ENCODE results near the gene SPATA25.
"Not testable (repeated sequence)": the region's sequence is repeated elsewhere in the genome, so short reads cannot be mapped to it uniquely, and the experiment has no call there.

The SPATA25 gene

GRCh38 chr20:45913116-45913515 lies 25.7 kb upstream of the SPATA25 start:
- DNase-seq = no peak

DNA sequence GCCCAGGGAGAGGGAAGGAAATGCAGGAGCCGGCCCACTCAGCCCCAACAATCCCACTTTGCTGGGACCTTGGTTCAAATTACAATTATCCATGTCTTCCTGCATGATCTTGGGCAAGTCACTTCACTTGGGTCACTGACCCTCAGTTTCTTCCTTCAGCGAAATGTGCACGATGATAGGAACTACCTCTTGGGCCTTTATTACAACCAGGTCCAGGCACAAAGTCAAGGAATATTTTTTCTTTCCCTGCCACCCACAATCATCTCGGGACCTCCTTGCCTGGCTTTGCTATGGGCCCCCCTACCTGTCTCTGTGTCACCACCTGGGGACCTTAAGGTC lies 24.9 kb upstream of the SPATA25 start:
- no peak for DNase-seq

GRCh38 chr20:45911486-45912343 lies 24.3 kb upstream of the SPATA25 start, which contains the start of gene PLTP:
Gene PLTP (minus strand): TSS chr20:45912155. CDS start chr20:45911452, 703 bp downstream.
- DNase-seq = peak in 1 of 2 donors; percentile 19

DNA sequence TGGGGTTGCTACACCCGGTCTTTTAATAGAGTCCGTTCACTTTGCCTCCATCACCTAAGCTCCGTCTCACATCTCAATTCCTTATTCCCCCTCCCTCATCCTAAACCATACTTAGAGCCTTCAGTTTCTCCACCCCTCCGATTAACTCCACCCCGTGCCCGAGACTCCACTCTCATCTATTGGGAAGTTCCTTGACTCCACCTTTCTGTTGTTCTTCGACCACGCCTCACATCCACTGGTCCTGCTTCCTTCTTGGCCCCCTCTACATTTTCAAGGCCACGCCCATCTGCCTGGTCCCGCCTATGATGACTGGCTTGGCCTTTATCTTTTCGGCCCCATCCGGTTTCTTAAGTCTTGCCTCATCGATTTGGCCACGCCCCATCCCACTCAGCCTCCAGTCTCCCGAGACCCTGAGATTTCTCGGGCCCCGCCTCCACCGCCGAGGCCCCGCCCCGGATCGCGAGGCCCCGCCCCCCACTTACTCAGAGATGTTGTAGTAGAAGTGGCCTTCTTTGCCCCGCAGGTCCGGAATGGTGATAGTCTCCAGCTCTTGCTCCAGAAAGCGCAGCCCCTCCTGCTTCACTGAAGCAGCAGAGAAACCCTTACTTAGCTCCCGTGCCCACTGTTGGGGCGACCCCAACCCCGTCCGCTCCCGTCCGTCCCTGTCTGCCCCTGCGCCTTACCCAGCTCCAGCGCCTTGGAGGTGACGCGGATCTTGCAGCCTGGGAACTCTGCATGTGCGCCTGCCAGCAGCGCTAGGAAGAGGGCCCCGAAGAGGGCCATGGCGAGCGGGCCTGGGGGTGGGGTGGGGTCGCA lies 23.5 kb upstream of the SPATA25 start:
- peak; percentile 84 to 86 for DNase-seq

GRCh38 chr20:45909817-45910669 lies 22.6 kb upstream of the SPATA25 start:
- DNase-seq = no peak

DNA sequence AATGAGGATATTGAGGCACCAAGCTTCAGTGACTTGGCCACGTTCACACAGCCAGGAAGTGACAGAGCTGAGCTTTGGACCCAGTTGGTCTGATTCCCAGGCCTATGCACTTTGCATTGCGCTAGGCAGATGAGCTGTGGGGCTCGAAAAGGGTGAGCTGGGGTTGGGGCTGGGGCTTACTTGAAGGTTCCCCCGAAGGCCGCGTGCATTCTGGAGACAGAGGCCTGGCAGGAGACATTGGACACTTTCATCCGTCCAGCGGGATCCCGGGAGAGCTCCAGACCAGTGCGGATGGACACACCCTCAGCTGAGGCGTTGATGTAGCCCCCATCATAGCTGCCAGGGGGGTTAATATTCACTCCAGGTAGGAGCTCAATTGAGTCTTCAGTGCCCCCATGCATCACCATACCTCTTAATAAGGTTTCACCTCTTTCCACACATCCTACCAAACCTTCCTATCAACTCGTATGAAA lies 21.9 kb upstream of the SPATA25 start:
- DNase-seq = no peak

DNA sequence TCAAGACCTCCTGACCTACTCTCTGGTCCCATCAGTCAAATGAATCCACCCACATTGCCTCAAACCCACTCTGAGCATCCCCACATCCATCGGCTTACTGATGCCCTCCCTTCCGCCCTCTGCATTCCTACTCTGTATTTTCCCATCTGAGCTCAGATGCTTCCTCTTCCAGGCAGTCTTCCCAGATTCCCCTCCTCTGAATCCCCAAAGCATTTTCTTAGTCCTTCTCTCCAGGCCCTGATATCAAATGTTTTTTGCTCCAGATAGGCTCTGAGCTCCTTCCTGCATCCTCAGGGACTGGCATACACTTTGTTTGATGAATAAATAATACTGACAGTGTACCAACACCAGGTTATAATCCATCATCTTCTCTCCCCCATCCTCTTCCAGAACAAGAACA lies 20.7 kb upstream of the SPATA25 start:
- DNase-seq = no peak

- no peak for DNase-seq
Measured at GRCh38 chr20:45907219-45907948, 20.0 kb upstream of the SPATA25 start.

- no peak for DNase-seq
Measured at GRCh38 chr20:45905505-45906079, 18.2 kb upstream of the SPATA25 start.

- no peak for DNase-seq
Measured at GRCh38 chr20:45904583-45905504, 17.4 kb upstream of the SPATA25 start.

GRCh38 chr20:45902199-45902701 lies 14.8 kb upstream of the SPATA25 start:
- no peak for DNase-seq

DNA sequence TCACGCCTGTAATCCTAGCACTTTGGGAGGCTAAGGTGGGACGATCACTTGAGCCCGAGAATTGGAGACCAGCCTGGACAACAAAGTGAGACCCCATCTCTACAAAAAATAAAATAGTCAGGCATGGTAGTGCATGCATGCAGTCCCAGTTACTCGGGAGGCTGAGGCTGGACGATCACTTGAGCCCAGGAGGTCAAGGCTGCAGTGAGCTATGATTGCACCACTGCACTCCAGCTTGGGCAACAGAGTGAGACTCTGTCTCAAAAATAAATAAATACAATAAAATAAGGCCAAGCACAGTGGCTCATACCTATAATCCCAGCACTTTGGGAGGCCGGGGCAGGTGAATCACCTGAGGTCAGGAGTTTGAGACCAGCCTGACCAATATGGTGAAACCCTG lies 13.9 kb upstream of the SPATA25 start:
- not testable (repeated sequence) for DNase-seq

- DNase-seq = no peak
Measured at GRCh38 chr20:45899046-45899835, 11.8 kb upstream of the SPATA25 start.

DNA sequence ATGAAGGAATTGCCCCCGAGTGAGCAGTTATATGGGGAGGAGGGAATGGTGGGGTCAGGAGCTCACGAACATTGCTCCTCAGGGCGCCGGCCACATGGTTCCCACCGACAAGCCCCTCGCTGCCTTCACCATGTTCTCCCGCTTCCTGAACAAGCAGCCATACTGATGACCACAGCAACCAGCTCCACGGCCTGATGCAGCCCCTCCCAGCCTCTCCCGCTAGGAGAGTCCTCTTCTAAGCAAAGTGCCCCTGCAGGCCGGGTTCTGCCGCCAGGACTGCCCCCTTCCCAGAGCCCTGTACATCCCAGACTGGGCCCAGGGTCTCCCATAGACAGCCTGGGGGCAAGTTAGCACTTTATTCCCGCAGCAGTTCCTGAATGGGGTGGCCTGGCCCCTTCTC lies 10.9 kb upstream of the SPATA25 start:
- DNase-seq = no peak

- DNase-seq = no peak
Measured at GRCh38 chr20:45897692-45898091, 10.3 kb upstream of the SPATA25 start.

- DNase-seq = no peak
Measured at GRCh38 chr20:45897289-45897688, 9.9 kb upstream of the SPATA25 start.

DNA sequence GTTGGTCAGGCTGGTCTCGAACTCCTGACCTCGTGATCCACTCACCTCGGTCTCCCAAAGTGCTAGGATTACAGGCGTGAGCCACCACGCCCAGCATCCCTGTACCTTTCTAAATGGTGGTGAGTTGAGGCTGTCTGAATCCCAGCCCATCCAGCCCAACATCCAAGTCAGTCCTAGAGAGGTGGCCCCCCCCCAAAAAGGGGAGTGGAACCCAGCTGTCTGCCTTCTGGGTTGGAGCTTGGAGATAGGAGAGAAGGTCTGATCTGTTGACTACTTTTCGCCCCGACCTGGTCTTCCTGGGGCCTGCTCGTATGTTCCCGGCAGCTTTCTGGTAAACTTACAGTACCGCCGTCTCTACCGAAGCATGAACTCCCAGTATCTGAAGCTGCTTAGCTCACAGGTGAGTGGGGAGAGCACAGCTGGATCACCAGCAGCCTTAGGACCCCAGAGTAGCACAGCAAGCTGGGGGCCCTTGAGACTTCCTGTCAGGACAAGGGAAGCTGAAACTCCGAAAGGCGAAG lies 9.3 kb upstream of the SPATA25 start:
- DNase-seq = no peak

DNA sequence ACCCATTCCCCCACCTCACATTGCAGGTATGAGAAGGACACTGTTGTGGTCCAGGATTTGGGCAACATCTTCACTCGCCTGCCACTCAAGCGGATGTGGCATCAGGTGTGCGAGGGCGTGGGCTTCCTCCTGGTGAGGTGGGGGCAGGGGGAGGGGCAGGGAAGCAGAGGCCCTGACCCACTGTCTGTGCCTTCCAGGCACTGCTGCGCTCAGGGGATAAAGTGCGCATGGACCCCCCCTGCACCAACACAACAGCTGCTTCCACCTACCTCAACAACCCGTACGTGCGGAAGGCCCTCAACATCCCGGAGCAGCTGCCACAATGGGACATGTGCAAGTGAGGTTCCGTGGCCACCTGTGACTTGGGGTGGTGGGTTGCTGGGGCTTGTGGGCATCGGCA lies 7.4 kb upstream of the SPATA25 start:
- DNase-seq = no peak

DNA sequence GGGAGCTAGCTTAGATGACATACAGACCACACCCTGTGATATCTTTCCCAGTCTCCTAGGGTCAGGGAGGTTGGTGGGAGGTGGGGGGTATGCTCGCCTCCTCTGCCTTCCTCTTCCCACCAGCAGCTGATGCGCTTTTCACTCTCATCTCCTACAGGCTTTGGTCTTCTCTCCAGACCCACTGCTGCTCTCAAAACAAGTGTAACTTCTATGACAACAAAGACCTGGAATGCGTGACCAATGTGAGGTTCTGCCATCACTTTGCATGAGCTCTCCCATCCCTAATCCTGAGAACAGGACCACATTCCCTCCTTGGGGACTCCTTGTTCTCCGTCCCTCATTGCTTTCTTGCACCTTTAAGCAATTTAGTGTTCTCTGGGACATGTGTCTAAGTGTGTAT lies 6.4 kb upstream of the SPATA25 start:
- no peak for DNase-seq
